ENCODE measurements around the gene GAMT.
"Not testable (repeated sequence)": the region's sequence is repeated elsewhere in the genome, so short reads cannot be mapped to it uniquely, and the experiment has no call there.

Gene GAMT

GRCh38 chr19:1401138-1401888 lies at the start of gene GAMT:
Gene GAMT, minus strand, starts transcription at chr19:1401542. Its CDS starts 66 bp downstream, at chr19:1401476.
- peak; percentile 54 for DNase-seq

- no peak for DNase-seq
These were observed 48.4 kb upstream of the GAMT start, which contains the start of gene APC2 for GRCh38 chr19:1449467-1450442. Gene APC2, plus strand, starts transcription at chr19:1450121. Its CDS starts 2,881 bp downstream, at chr19:1453002.

DNA sequence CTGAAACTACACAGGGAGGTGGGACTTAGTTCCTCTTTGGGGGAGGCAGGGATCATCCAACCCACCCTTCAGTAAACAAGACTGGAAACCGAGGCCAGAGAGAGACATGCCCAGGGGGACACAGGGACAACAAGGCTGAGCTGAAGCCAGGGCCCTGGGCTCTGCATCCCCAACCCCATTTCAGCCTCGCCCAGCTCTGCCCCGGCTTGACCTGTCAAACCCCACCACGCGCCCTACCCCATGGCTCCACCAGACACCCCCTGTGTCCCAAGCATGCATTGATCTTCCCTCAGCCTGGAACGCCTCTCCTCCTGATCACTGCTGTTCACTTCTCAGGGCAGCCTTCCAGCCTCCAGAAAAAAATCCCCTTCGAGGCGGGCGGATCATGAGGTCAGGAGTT lies 46.6 kb upstream of the GAMT start:
- DNase-seq: no peak

DNA sequence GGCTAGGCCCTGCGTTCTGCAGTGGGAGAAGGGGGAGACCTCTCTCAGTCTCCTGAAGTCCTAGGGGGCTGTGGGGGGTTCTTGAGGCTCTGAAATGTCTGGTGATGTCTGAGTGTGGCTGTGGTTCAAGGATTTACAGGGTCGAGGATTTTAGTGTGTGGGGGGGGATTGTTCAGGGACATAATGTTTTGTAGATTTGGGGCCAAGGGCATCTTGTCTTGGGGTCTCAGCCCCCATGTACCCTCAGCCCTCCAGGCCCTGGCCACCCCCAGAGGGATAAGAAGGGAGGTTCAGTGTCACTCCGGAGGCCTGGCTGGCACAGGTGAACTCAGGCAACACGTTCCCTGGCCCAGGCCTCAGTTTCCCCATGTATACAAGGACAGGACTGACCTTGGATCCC lies 46.2 kb upstream of the GAMT start:
- no peak for DNase-seq

DNA sequence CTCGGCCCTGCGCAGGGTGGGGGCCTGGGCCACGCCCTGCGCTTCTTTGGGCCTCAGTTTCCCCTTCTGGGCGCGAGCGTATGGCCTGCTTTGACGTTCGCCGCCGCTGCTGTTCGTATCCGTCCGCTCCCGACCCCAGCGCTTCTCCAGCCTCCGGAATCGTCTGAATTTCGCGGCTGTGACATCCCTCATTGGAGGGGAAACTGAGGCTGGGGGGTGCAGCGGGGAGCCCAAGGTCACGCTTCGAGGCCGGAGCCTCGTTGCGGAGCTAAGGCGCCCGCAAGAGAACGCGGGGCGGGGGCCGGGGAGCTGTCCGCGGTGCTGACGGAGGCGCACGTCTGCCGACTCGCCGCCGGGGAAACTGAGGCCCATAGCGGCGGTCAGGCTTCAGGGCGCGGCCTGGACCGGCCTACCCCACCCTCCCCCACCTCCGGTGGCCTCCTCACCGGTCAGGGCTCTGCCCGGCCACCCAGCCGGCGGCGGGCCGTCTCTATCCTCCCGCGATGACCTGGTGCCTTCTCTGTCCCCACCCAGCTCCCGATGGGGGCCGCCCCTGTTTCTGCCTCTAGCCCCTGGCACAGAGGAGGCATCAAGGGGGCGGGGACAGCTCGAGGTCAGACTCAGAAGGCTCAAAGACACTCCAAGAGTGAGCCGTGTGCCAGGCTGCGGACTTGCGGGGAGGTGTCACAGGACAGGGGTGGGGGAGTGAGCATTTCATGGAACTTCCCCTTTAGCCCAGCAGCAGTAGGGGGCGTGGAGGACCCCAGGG lies 45.6 kb upstream of the GAMT start:
- DNase-seq: peak; percentile 40

GRCh38 chr19:1445932-1446712 lies 44.8 kb upstream of the GAMT start:
- no peak for DNase-seq

DNA sequence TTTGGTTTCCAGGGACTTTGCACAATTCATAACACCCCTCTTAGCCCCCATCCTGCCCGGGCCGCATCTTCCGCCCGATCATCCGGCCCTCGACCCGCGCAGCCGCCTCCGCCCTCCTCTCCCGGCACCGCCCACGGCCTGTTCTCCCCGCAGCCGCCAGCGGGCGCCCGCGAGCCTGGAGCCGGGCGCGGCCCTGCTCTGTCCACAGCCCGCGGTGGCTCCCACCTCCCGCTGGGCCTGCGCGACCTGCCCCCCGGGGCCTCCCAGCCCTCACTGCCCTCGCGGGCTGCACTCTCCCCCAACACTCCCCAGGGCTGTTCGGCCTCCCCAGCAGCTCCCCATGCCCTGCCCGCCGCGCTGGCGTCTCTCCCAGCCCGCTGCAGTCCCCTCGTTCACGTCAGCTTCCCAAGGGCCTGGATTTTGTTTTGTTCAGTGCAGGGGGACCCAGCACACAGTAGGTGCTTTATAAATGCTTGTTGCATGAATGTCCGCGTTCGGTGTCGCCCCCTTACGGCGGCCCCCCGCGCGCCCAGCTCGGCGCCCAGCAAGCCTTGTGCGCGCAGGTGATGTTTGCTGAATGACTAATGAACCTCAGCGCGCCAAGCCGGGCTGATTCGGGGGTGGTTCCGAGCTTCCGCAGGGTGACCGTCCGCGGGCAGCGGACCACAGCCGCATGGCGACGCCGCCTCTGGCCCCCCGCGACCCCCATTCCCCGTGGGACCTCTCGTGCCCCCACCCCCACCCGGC lies 44.0 kb upstream of the GAMT start:
- peak; percentile 69 for DNase-seq

- no peak for DNase-seq
These were observed 40.5 kb upstream of the GAMT start for GRCh38 chr19:1441677-1442438.

GRCh38 chr19:1441022-1441426 lies 39.7 kb upstream of the GAMT start:
- no peak for DNase-seq

- no peak for DNase-seq
These were observed 39.1 kb upstream of the GAMT start for GRCh38 chr19:1440418-1440801.

DNA sequence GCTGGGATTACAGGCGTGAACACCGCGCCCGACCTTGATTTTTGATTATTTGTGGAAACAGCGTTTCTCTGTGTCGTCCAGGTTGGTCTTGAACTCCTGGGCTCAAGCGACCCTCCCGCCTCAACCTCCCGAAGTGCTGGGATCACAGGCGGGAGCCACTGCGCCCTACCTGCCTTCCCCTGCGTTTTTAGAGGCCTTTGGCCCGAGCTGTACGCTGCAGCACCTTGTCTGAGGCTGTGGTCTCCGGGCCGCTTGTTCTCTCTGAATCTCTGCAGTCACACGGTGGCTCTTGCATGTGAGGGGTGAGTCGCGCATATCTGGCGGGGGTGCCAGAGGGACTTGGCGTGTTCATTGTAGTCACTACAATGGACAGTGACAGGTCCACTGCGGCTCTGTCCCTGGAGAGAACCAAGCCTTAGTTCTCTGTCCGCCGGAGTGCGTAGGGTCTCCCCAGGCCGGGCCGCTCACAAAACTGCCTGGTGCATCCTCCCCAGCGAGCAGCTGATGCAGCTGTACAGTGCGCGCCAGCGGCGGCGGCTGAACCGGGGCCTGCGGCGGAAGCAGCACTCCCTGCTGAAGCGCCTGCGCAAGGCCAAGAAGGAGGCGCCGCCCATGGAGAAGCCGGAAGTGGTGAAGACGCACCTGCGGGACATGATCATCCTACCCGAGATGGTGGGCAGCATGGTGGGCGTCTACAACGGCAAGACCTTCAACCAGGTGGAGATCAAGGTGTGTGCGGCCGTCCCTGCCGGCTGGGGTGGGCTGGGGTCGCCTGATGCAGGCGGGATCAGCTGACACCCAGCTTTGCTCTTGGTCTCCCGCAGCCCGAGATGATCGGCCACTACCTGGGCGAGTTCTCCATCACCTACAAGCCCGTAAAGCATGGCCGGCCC lies 38.4 kb upstream of the GAMT start:
- DNase-seq: not testable (repeated sequence)

- no peak for DNase-seq
These were observed 37.6 kb upstream of the GAMT start for GRCh38 chr19:1438933-1439354.

DNA sequence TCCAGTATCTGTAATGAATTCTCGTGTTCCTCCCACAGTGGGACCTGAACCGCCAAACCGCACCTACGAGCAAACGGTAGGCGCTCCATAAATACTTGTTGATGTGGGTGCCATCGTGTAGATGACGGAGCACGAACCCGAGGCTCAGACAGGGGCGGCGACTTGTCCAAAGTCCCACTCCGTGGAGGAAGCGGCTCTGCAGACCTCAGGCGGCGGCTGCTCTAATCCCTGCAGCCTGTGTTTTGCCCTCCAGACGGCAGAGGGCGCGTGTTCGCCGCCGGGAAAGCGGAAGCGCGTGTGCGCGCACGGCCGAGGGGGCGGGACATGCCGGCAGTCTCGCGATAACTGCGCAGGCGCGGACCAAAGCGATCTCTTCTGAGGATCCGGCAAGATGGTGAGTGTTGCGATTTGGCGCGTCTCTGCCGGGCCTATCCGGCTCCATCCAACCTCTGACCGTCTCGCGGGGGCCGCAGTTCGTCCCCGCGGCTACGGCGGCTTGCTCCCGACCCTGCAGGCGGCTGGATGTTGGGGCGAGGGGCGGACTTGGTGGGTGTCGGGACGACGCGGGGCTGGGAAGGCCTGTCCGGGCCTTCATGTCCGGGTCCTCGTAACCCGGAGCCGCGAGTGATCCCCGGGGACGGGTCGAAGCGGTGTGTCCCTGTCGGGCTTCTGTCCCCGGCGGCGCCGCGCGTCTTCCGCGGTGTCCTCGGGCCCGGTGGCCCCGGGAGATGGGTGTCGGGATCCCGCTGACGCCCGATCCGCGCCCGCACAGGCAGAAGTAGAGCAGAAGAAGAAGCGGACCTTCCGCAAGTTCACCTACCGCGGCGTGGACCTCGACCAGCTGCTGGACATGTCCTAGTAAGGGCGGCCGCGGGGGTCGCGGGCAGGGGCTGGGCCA lies 36.9 kb upstream of the GAMT start, which contains the start of gene RPS15:
Gene RPS15 (plus strand): TSS at position 362 of the 898 bp plus-strand sequence. CDS start 30 bp downstream, at position 392.
- DNase-seq: peak; percentile 96

GRCh38 chr19:1437609-1438008 lies 36.3 kb upstream of the GAMT start:
- DNase-seq: no peak

DNA sequence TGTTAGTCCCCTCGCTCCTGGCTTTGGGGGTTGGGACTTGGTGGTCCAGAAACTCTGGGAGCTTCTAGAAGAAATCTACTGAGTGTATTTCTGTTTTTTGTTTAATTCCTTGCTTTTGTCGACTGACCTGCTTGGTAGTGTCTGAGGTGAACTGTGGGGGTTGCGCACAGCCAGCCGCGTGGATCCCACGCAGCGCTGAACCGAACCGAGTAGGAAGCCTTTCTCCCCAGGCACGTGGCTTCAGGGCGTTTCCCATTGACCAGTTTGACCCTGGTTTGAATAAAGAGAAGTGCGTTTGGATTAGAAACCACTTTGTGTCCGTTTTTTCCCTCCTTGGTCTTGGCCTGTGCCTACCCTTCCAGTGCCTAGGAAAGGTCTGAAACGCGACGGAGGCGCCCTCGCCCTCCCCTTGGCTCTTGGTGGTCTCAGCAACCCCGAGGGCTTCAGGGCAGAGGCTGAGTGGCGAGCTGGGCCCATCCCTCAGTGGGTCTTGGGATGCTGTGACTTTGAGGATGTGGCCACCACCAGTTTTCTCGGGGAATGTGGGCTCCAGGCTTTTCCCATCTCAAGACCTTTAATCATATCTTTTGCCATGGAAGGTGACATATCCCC lies 34.1 kb upstream of the GAMT start:
- no peak for DNase-seq

DNA sequence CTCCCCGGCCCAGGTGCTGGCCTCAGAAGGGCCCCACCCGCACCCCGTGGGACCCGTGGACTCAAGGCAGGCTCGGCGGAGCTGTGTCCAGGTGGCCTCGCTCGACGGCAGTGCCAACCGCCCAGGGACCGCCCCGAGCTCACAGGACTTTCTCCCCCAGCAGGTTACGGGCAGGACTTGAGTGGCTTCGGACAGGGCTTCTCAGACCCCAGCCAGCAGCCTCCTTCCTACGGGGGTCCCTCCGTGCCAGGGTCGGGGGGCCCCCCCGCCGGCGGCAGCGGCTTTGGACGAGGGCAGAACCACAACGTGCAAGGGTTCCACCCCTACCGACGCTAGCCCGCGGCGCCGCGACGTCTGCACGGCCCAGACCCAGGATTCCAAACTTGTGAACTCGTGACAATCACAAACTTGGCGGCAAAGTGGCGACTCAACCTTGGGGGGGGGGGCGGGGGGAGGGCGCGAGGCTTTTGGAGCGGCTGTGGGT lies 33.3 kb upstream of the GAMT start:
- DNase-seq: no peak

DNA sequence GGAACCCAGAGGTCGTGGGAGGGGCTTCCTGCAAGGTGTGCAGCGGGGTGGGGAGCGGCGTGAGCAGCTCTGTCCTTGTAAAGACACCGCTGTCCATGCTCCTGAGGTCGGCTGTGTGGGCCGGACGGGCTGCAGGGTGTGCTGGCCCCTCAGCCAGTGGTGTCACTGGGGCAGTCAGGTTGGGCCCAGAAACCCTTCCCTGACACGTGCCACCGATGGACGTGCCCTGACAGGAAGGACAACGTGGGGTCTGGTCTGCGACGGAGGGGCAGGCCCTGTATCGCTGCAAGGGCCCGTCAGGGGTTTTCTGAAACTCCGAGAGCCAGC lies 32.7 kb upstream of the GAMT start:
- no peak for DNase-seq
